ENCODE measurements around the gene STAG3. TPM values are rescaled to one million over a fixed set of nuclear protein-coding genes. Genes with fewer than 3 reads are reported as not detected.
"Not testable (repeated sequence)": the region's sequence is repeated elsewhere in the genome, so short reads cannot be mapped to it uniquely, and the experiment has no call there.

Gene STAG3
- total and polyA plus RNA-seq, 9 of the 15 experiments (the other 6 are each of a cell fraction or from before 2014, with no cell fraction given), result 0.54 to 2.5 (median 1.7) TPM

- TF ChIP-seq TFE3 (CRISPR knock-in tag; IDR thresholded peaks at IDR 0.05) (no peak), NFRKB (IDR thresholded peaks at IDR 0.05; ENCODE audit: low read depth) (no peak)
Measured at GRCh38 chr7:100176096-100177044, 1.3 kb upstream of the STAG3 start (continued).

- ATAC-seq; H2AFZ ChIP-seq (ENCODE audit: low read depth, low read length); H3K9me1 ChIP-seq (ENCODE audit: control insufficient read depth, insufficient read depth, low read length); H3K9me3 ChIP-seq (replicated peaks; ENCODE audit: control insufficient read depth, insufficient read depth, low read depth, low read length); H3K36me3 ChIP-seq (ENCODE audit: control insufficient read depth, insufficient read depth, low read length); intact Hi-C loops (cut with micrococcal nuclease); DNase-seq (ENCODE audit: extremely low read depth in 1 of 4, low spot score in 3 of 4); BruUV-seq (replicated peaks); H3K9ac ChIP-seq (ENCODE audit: insufficient read depth in 1 of 2, low read depth in 2 of 2, low read length in 2 of 2); CTCF ChIA-PET (ENCODE audit: low intra/inter-chr PET ratio); FAIRE-seq; H4K20me1 ChIP-seq (replicated peaks; ENCODE audit: control insufficient read depth, insufficient read depth, low read length); H3K4me3 ChIP-seq; H3K79me2 ChIP-seq (ENCODE audit: control insufficient read depth, insufficient read depth, low read length); H3K27me3 ChIP-seq (ENCODE audit: control insufficient read depth in 2 of 2, insufficient read depth in 2 of 2, low read length in 2 of 2); H3K4me2 ChIP-seq (ENCODE audit: insufficient read depth, low read length); in situ Hi-C loops (cut with MboI); H3K27ac ChIP-seq (ENCODE audit: extremely low read depth, low read depth, low read length): not testable (repeated sequence)
- peak; percentile 81 for TF ChIP-seq ZNF121 (CRISPR knock-in tag; conservative IDR thresholded peaks at IDR 0.05)
- POLR2A ChIA-PET, result interaction anchor here (1.1 kb wide), 1 partner anchor 13 kb away, joined by 3 read pairs; no protein-coding TSS in a partner anchor
- 64% methylated on average over 3 of the region's 3 CpGs for WGBS (ENCODE audit: insufficient coverage, low coverage, missing lambda C conversion rate)
- peaks cover 8 to 20% of the 10 kb centered on the region in 2 experiments; a peak in 4 of 5 replicates for H3K4me1 ChIP-seq (replicated peaks in 1 of 2; ENCODE audit: control insufficient read depth in 2 of 2, insufficient read depth in 2 of 2, low read length in 2 of 2)
Measured at GRCh38 chr7:100180084-100180483, 2.4 kb downstream of the STAG3 start.

Measured in K562 (cell line).